Suprapubic skin (tissue), 4 donors: ENCODE results near the gene TMEM63A. TPM values are rescaled to one million over a fixed set of nuclear protein-coding genes. Genes with fewer than 3 reads are reported as not detected.

ENCODE experiments used
- DNase-seq, 2 donors: peaks; one replicate each; pipeline ENCODE4 v3.0.0-alpha.2; 2019; ENCODE audit warnings: low spot score in 2 of 2
- H3K27ac ChIP-seq: fragments of 200-600 bp; sonication (generic); one replicate; pipeline ENCODE4 v1.5.1; 2019
- H3K27me3 ChIP-seq: fragments of 200-600 bp; sonication (generic); one replicate; pipeline ENCODE4 v1.5.1; 2019
- H3K36me3 ChIP-seq: fragments of 200-600 bp; sonication (generic); one replicate; pipeline ENCODE4 v1.5.1; 2019
- H3K4me1 ChIP-seq: fragments of 200-600 bp; sonication (generic); one replicate; pipeline ENCODE4 v1.5.1; 2019
- H3K4me3 ChIP-seq: fragments of 200-600 bp; sonication (generic); one replicate; pipeline ENCODE4 v1.5.1; 2019; ENCODE audit warnings: mild to moderate bottlenecking
- H3K9me3 ChIP-seq: fragments of 200-600 bp; sonication (generic); one replicate; pipeline ENCODE4 v1.5.1; 2019
- EP300 ChIP-seq: sonication (generic); formaldehyde crosslinking; IDR thresholded peaks from one replicate; pipeline ENCODE4 v1.6.1; 2017; ENCODE audit warnings: antibody characterized with exemption
- POLR2A ChIP-seq, 2 donors: fragments of 450-650 bp; IDR thresholded peaks; one replicate each; pipeline ENCODE4 v1.6.1; 2017; ENCODE audit warnings: antibody characterized with exemption in 2 of 2, mild to moderate bottlenecking in 2 of 2, moderate library complexity in 2 of 2
- POLR2AphosphoS5 ChIP-seq, 3 donors: sonication (generic); formaldehyde crosslinking; IDR thresholded peaks; one replicate each; pipeline ENCODE4 v1.6.1; 2017; ENCODE audit warnings: antibody characterized with exemption in 3 of 3
- WGBS: methylation state at CpG from one replicate; pipeline ENCODE4 v1.1.5; 2018; 5-methylcytosine and 5-hydroxymethylcytosine counted together
- total RNA-seq, 4 donors: library from RNA; depleted of rRNA; stranded (reverse); fragments of >200 nt; gene quantifications; one replicate each; pipeline ENCODE4 v1.1.0, GENCODE V29; 2016
- TF ChIP-seq, protein P1 (sequence below), 2 donors: fragments of 200-600 bp in 1 of 2; fragments of 450-650 bp in 1 of 2; sonication (generic) in 1 of 2; IDR thresholded peaks; one replicate each; pipeline ENCODE4 v1.5.1; 2016 to 2019; ENCODE audit warnings: antibody characterized with exemption in 2 of 2, mild to moderate bottlenecking in 1 of 2, moderate library complexity in 1 of 2

TMEM63A gene
- total RNA-seq, 4 donors from 2014 or later = 32.6 to 162 (median 48.9) TPM

DNA sequence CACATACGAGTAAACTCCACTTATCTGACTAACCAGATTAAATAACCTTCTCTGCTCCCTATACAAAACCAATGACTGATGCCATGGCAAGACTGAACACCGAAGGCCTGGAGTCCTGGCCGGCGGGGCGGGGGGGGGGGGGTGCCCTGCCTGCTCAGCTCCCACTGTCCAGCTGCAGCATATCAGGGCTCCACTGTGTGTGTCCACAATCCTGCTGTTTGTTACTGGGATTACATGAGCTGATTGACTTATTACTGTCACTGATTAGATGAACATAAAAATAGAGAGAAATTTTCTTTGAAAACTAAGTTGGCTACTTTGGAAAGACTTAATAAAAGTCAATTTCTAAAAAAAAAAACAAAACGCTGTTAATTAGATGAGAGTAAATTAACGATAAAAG, 24.9 kb downstream of the TMEM63A start:
- WGBS = 59% methylated on average over 7 of the region's 7 CpGs
- DNase-seq = no peak
- TF ChIP-seq EP300 (no peak), POLR2A (IDR thresholded peaks at IDR 0.05) (no peak), POLR2AphosphoS5 (IDR thresholded peaks at IDR 0.05) (no peak)
- TF ChIP-seq, protein P1, sequence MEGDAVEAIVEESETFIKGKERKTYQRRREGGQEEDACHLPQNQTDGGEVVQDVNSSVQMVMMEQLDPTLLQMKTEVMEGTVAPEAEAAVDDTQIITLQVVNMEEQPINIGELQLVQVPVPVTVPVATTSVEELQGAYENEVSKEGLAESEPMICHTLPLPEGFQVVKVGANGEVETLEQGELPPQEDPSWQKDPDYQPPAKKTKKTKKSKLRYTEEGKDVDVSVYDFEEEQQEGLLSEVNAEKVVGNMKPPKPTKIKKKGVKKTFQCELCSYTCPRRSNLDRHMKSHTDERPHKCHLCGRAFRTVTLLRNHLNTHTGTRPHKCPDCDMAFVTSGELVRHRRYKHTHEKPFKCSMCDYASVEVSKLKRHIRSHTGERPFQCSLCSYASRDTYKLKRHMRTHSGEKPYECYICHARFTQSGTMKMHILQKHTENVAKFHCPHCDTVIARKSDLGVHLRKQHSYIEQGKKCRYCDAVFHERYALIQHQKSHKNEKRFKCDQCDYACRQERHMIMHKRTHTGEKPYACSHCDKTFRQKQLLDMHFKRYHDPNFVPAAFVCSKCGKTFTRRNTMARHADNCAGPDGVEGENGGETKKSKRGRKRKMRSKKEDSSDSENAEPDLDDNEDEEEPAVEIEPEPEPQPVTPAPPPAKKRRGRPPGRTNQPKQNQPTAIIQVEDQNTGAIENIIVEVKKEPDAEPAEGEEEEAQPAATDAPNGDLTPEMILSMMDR (IDR thresholded peaks at IDR 0.05) = no peak
- Histone ChIP-seq H3K9me3 (no peaks in the 10 kb centered on the region), H3K36me3 (peaks cover 92% of the 10 kb centered on the region), H3K27ac (no peak overlapping the region), H3K27me3 (no peaks in the 10 kb centered on the region), H3K4me3 (no peak overlapping the region), H3K4me1 (no peaks in the 10 kb centered on the region)

DNA sequence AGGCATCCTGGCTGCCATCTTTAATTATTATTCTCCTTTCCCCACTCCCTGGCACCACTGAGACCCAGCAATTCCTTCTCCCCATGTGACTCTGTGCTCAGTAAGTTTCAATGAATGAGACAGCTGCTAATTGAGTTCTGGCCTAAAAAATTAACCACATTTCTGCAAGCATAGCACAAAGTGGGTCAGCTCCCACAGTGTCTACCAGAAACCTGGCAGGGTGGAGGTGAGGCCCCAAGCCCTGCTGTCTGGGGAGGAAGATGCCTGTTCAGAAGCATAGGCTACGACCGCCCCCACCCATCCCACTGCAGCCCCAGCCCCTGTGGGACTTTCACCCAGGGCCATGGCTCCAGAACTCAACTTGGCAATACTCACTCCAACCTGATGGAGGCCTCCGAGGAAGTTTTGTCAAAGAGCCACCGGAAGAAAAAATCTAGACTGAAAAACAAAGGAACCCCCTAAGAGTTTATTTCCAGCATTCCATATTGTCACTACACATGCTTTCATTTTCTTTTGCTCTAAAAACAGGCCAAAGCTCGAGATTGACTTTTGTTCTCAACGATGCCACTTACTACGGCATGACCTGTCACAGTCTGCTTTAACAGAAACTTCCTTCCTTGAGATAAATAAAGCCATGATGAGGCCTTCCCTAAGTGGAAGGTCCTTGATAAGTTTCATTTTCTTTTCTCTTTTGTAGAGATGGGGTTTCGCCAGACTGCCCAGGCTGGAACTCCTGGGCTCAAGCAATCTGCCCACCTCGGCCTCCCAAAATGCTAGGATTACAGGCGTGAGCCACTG, 26.5 kb downstream of the TMEM63A start:
- H3K27ac ChIP-seq = no peak overlapping the region

DNA sequence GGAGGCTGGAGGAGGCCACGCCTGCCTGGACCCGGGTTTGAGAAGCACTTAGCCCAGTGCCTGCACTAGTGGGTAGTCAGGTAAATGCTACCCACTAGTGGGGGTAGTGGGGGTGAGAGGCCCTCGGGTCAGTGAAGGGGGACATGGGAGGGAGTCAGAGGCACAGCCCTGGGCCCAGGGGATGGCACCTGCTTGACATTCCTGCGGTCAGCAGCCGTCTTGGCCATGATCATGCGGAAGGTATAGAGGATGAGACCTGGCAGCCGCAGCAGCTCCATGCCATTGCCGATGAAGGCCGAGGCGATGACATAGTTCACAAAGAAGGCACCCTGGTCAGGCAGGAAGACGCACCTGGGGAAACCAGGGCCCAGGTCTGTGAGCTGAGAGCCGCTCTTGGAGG, 28.7 kb downstream of the TMEM63A start:
- H3K4me3 ChIP-seq = no peak overlapping the region
- H3K27me3 ChIP-seq = no peaks in the 10 kb centered on the region
- H3K9me3 ChIP-seq = no peaks in the 10 kb centered on the region
- peaks cover 80% of the 10 kb centered on the region for H3K36me3 ChIP-seq
- H3K27ac ChIP-seq = no peak overlapping the region
- WGBS = 95% methylated on average over 12 of the region's 12 CpGs
- DNase-seq = no peak
- H3K4me1 ChIP-seq = peaks cover 3% of the 10 kb centered on the region
- TF ChIP-seq, protein P1 (IDR thresholded peaks at IDR 0.05) = no peak
- no peak for TF ChIP-seq POLR2AphosphoS5 (IDR thresholded peaks at IDR 0.05)
- no peak for TF ChIP-seq POLR2A (IDR thresholded peaks at IDR 0.05)
- TF ChIP-seq EP300 = no peak

More for the DNA sequence above, 26.5 kb downstream of the TMEM63A start:
- Histone ChIP-seq H3K9me3 (no peaks in the 10 kb centered on the region), H3K4me3 (no peak overlapping the region), H3K36me3 (peaks cover 92% of the 10 kb centered on the region), H3K4me1 (no peaks in the 10 kb centered on the region), H3K27me3 (no peaks in the 10 kb centered on the region)
- TF ChIP-seq POLR2AphosphoS5 (IDR thresholded peaks at IDR 0.05) (no peak), POLR2A (IDR thresholded peaks at IDR 0.05) (no peak), EP300 (no peak)
- TF ChIP-seq, protein P1 (IDR thresholded peaks at IDR 0.05) = no peak
- no peak for DNase-seq
- WGBS = 76% methylated on average over 10 of the region's 10 CpGs

DNA sequence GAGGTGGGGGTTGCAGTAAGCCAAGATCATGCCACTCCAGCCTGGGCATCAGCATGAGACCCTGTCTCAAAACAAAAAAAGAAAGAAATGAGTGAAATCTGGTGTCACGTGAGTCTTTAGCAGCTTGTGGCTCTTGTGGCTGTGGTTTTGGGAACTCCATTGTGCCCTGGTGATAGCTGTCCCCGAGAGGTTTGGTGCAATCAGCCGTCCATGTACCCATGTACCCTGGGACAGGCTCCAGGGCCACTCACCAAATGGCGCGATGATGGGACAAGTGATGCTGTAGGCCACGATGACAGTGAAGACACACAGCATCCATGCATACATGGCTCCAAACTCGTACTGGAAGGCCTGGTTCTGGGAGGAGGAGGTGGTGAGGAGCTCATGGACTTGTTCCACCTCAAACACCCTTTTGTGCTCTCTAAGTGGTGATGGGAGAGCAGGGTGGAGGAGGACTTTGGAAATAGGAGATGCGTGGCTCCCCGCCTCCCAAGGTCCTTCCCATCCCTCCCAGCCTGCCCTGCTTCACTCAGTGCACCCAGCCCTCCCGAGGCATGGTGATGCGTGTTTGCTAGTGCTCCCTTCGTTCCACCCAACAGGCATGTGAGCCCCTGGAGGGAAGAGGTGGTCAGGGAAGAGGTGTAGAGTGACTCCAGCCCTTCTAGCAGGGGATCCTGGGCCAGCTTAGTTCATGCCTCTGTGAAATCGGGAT, 29.6 kb downstream of the TMEM63A start:
- no peak overlapping the region for H3K27ac ChIP-seq
- peaks cover 83% of the 10 kb centered on the region for H3K36me3 ChIP-seq
- 88% methylated on average over 13 of the region's 13 CpGs for WGBS
- DNase-seq = no peak
- peaks cover 12% of the 10 kb centered on the region for H3K4me1 ChIP-seq
- H3K9me3 ChIP-seq = no peaks in the 10 kb centered on the region
- no peak overlapping the region for H3K4me3 ChIP-seq
- TF ChIP-seq, protein P1 (IDR thresholded peaks at IDR 0.05) = no peak
- TF ChIP-seq POLR2AphosphoS5 (IDR thresholded peaks at IDR 0.05) (no peak), POLR2A (IDR thresholded peaks at IDR 0.05) (no peak), EP300 (no peak)
- no peaks in the 10 kb centered on the region for H3K27me3 ChIP-seq

DNA sequence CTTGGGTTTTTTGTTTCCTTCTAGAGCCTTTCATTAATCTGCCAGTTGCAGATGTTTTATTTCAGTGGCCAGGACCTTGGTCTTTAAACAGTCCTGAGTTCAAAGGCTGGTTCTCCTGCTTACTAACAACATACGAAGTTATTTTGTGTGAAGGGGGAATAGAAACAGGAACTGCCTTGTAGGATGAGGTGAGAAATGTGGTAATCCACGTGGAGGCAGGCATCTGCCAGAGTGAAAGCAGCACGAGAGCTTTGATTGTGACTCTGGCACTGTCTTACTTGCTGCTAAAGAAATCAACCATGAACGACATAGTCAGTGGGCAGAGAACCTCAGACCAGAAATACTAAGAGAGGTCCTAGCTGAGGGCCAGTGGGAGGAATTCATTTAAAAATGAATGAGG, 30.4 kb downstream of the TMEM63A start:
- TF ChIP-seq POLR2AphosphoS5 (IDR thresholded peaks at IDR 0.05) (no peak), POLR2A (IDR thresholded peaks at IDR 0.05) (no peak), EP300 (no peak)
- TF ChIP-seq, protein P1 (IDR thresholded peaks at IDR 0.05) = no peak
- no peak for DNase-seq
- Histone ChIP-seq H3K36me3 (peaks cover 83% of the 10 kb centered on the region), H3K9me3 (no peaks in the 10 kb centered on the region), H3K4me1 (peaks cover 13% of the 10 kb centered on the region), H3K27ac (no peak overlapping the region), H3K27me3 (no peaks in the 10 kb centered on the region), H3K4me3 (no peak overlapping the region)
- 57% methylated on average over 4 of the region's 4 CpGs for WGBS
